Inflammatory macrophage (primary cell): ENCODE data around the gene COBLL1.
"Not testable (repeated sequence)": the region's sequence is repeated elsewhere in the genome, so short reads cannot be mapped to it uniquely, and the experiment has no call there.

Experiments
- DNase-seq, 2 donors: peaks; one replicate each; pipeline ENCODE4 v3.0.0-alpha.2; 2020 to 2022

The COBLL1 gene

DNA sequence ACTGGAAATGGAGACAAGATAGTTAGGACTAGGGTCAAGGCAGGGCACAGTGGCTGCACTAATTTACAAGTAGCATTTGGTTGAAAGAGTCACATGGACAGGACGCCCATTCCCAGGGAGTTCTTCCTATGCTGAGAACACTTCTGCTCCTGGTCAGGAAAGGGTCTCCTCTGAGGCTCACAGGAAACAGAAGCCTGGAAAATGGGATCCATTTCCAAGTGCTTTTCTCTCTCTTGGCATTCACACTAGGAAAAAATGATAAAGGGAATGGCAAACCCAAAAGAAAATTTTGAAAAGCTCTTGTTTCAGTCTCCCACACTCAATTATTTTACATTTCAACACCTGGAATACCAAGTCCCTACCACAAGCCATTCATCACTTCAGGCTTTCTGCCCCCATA, 88.7 kb downstream of the COBLL1 start:
- DNase-seq, result no peak

DNA sequence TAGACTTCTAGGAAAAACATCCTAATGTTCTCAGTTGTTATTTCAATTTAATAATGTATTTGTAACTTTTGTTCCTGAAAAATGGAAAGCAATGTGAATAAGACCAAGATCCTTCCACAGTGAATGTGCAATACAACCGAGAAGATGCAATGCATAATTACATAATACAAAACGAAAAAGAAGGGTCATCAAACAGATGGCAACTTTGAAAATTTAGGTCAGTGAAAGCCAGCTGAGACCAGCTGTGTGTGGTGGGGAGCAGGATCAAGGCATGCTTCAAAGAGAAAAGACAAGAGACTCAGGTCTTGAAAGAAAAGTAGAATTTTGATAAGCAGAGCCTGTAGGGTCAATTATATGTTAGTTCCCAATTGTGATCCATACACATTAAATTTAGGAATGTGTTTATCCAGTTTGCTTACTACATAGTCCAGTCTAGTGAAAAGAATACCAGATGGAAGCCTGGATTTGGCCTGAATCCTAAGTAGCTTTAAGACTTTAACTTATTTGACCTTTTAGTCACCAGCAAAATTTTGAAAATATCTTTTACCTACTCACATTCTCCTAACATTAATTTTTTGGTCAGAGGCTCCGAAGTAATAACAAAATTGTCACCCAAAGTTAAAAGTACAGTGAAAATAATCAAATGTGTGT, 93.7 kb downstream of the COBLL1 start:
- DNase-seq, result no peak

DNA sequence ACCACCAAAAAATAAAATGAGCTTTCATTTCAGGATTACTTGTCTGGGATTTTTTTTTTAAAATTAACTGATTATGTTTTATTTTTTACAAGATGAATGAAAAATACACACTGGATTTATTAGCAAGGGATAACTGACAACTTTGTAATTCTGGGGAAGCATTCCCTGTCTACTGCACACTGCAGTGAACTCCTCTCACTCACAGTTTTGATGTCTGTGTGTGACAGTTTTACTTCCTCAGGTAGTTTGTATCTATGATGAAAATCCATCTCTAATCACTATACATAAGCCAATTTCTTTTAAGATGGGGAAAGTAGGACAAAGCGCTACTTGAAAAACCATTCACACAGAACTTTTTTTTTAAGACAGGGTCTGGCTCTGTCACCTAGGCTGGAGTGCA, 94.5 kb downstream of the COBLL1 start:
- no peak for DNase-seq

DNA sequence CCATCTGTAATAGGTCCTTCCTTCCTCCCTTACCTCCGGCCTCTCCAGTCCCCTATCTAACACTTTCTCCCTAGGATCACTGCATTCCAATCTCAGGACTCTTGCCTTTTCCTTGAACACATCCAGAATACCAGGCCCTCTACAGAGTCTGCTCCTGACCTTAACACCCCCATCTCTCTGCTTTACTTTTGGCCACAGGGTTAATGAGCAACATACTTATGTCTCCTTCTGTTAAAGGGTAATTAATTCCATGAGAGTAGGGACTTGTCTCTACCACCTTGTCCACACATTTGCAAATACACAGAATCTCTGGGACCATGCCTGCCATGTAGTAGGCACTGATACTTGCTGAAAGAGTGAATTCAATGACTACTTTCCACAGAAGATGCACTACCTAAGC, 94.9 kb downstream of the COBLL1 start:
- DNase-seq, result no peak

DNA sequence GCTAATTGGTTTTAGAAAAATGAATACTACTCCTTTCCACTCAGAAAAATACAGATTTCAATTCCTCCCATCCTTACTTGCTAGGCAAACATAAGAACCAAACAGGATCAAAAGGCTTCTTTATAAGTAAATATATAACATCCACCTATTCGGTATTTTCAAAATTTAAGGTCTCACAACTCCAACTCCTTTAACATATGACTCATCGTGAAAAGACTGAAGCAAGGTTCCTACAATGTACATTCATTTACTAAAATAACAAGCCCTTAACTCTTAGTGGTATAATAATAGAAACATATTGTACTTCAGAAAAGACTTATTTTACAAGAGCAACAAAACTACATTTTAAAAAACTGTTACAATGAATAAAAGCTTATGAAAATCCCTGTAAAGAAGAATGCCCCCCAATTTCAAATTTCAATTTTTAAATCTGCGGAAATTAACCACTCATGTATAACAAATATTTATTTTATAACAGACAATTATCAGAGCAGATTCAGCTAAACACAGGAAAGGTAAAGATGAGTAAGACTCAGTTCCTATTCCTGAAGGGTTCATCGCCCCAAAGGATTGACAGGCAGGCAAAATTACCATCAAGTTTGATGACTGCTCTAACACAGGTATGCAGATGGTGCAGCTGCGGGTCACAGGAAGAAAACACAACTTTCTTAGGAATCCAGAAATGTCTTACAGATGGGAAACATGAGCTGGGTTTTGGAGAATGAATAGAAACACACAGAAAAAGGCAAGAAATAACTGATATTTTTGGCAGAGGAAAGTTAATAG, 96.4 kb downstream of the COBLL1 start:
- DNase-seq, result no peak

GRCh38 chr2:164742738-164743317, 98.8 kb downstream of the COBLL1 start:
- DNase-seq, result no peak

GRCh38 chr2:164739966-164740365, 101.7 kb downstream of the COBLL1 start:
- DNase-seq, result no peak

DNA sequence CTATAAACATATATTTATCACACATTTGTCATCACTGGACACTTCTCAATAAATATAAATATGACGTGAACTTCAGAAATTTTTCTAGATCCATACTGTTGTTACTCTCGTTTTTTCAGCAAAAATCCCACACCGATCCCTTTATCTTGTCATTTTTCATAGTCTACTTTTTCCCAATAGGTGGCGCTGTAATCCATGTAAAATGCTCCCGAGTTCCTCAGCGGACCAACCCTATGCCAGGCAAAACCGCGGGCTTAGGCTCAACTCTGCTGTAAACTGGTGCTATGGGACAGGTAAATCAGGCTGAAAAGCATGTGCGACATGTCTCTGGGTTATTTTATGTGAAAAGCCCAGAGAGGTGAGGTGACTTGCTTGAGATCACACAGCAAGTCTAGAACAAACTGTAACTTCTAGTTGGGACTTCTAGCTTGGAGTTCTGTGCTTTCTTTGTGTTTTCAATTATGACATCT, 104.0 kb downstream of the COBLL1 start:
- peak; percentile 61 to 64 for DNase-seq

- DNase-seq, result no peak
Observed at GRCh38 chr2:164735309-164735919, 106.2 kb downstream of the COBLL1 start.

DNA sequence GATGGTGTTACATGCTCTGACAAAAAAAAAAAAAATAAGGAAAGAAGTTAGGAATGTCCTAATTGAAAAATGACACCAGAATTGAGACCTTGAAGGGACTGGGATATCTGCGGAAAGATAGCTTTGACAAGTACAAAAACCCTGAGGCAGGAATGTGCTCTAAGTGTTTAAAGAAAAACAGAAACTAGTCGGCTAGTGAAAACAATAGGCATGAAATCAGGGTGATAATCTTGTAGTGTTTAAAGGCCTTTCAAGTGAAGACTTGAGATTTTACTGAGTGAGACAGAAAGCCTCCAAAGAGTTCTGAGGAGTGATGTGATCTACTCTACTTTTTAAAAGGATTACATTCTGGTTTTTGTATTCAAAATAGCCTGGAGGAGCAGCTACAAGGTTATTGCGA, 107.4 kb downstream of the COBLL1 start:
- no peak for DNase-seq

DNA sequence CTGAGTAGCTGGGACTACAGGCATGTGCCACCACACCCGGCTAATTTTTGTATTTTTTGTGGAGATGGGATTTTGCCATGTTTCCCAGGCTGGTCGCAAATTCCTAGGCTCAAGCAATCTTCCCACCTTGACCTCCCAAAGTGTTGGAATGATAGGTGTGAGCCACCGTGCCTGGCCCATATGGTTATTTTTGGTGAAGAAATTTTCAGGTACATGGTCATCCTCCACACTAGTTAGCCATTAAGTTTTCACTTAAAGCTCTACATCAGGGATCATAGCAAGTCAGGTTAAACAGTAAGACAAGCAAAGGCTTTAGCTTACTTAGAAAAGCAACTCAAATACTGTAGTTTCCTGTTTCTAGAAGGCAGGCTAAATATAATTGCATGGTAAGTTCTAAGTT, 116.1 kb downstream of the COBLL1 start:
- DNase-seq, result no peak

- DNase-seq, result peak; percentile 72 to 89
Observed at GRCh38 chr2:164722616-164723338, 118.8 kb downstream of the COBLL1 start.

DNA sequence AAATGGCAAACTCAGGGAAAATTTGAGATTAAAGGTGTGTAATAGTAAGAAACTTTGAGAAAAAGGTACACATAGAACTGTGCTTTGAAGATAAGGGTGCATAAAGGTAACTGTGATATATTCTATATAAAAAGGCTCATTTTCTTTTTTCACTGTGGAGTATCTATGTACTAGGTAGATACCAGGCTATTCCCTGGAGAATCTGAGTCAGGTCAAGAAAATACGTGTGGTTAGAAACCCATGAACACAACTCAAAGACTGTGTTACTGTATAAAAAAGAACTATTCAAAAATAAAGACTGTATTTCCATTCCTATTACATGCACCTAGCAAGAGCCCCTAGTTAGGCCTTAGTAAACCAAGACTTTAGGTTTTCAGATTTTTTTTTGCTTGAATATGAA, 120.2 kb downstream of the COBLL1 start:
- no peak for DNase-seq

- no peak for DNase-seq
Observed at GRCh38 chr2:164719996-164720941, 121.4 kb downstream of the COBLL1 start.

DNA sequence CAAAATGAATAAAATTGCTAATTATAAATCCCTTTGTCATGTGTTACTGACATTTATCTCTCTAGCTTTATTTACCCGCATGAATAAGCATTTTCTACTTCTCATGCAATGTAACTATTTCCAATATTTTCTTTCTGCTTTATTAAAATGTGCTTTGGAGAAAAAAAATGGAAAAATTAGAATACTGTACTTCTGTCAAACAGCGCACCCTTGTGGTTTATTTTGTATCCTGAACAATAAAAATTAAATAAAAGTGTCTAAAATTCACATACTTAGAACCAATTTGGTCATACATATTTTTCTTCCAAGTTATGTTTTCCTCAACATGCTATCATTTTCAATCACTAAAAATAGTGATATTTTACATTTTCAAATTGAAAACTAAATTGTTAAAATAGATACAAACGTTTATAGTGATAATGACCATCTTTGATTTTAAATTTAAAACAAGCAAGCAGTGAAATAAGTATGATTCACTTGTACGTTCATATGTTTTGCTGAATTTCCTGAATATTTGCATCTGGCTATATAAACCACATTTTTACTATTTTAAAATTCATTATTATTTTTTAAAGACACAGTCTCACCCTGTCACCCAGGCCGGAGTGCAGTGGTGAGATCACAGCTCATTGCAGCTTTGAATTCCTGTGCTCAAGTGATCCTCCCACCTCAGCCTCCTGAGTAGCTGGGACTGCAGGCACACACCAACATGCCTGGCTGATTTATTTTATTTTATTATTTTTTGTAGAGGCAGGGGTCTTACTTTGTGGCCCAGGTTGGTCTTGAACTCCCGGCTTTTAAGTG, 124.4 kb downstream of the COBLL1 start:
- peak in 1 of 2 donors; percentile 24 for DNase-seq

- no peak for DNase-seq
Observed at GRCh38 chr2:164714471-164714870, 127.2 kb downstream of the COBLL1 start.

DNA sequence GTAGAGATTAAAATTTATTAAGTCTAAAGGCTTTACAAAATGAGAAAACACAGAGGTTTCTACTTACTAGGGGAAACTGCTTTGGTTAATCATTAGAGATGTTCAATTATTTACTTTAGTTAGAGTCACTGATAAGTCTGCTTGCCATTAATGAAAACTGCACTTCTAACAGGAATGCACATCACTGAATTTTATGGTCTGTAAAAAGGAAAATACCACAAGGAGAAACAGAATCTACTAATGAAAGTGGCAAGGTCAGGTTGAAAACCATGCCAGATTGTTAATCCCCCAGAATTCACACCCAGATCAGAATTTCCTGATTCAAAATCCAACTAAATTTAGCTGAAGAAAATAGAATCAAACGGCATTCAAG, 129.9 kb downstream of the COBLL1 start:
- DNase-seq, result no peak

DNA sequence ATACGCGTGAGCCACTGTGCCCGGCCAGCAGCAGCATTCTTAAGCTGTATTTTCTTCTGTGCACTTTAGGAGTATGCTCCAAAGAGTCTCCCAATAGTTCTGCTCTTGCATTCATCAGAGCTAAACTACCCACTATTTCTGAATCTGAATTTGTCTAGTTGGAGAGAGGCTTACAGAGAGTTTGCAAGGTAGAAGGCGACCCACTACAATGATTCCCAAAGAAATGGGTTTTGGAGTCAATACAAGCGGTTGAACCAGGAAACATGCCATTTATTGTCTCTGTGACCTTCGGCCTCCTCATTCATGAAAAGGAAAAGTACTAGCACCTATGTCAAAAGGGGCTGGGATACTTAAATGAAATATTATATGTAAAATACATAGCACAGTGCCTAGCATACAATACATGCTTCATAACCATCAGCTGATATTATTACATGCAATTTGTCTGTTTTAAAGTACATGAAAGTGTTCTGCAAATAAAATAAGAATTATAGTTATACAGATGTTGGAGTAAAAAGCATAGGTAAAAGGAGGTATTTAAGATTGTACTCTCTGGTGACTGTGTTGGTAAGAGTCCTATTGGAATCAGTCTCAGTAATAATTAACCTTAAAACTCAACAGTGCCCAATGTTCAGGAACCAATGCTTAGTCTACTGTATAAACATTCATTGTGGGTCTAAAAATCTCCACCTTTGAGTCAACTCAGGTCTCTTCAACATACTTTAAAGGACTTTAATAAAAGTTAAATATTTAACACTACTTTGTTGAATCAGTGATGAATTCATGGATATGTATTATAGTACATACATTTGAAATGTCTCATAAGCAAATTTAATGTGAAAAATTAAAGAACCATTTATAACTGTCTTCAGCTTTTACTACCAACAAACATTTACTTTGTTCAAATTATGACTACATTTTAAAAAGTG, 130.5 kb downstream of the COBLL1 start:
- no peak for DNase-seq

GRCh38 chr2:164710252-164710836, 131.3 kb downstream of the COBLL1 start:
- DNase-seq, result not testable (repeated sequence)
